OCI-LY7 (cell line): ENCODE measurements around the gene ATP6V0E1. TPM values are rescaled to one million over a fixed set of nuclear protein-coding genes. Genes with fewer than 3 reads are reported as not detected.

Source experiments
- BruUV-seq: library from RNA; stranded (reverse); fragments of 400-500 nt; replicated peaks from 2 replicates; lab custom pipeline; 2021; lab: Mats Ljungman, UMichigan
- CTCF ChIA-PET: fragments of 300-600 bp; sonication (Branson Sonifier 250); formaldehyde crosslinking; loops from one replicate; lab custom pipeline; 2022; ENCODE audit warnings: antibody characterized with exemption; ENCODE audit not compliant: unreplicated experiment; lab: Charles Lee
- POLR2A ChIA-PET: fragments of 300-600 bp; sonication (Branson Sonifier 250); formaldehyde crosslinking; loops from one replicate; lab custom pipeline; 2022; ENCODE audit warnings: antibody characterized with exemption; lab: Charles Lee
- DNase-seq: peaks from one replicate; pipeline ENCODE4 v3.0.0-alpha.2; 2015; ENCODE audit warnings: low spot score
- H2AFZ ChIP-seq: fragments of 200-600 bp; sonication (generic), shearing (Covaris generic); 2 replicates; pipeline ENCODE4 v1.6.1; 2014; ENCODE audit warnings: mild to moderate bottlenecking, antibody characterized with exemption, low read length, moderate library complexity
- H3K27ac ChIP-seq: fragments of 200-600 bp; sonication (generic); 2 replicates; pipeline ENCODE4 v1.5.1; 2014; ENCODE audit warnings: mixed run types, low read depth, mild to moderate bottlenecking, moderate library complexity, low read length, inconsistent platforms; ENCODE audit not compliant: poor library complexity, severe bottlenecking
- H3K36me3 ChIP-seq: fragments of 200-600 bp; sonication (generic); 2 replicates; pipeline ENCODE4 v1.6.1; 2014; ENCODE audit warnings: mild to moderate bottlenecking, antibody characterized with exemption, low read length, moderate library complexity, mixed read lengths; ENCODE audit not compliant: insufficient read depth
- H3K4me1 ChIP-seq: fragments of 200-600 bp; sonication (generic); 2 replicates; pipeline ENCODE4 v1.5.1; 2014; ENCODE audit warnings: mild to moderate bottlenecking, low read length; ENCODE audit not compliant: insufficient read depth, poor library complexity, severe bottlenecking
- H3K4me2 ChIP-seq: fragments of 200-600 bp; sonication (generic); 2 replicates; pipeline ENCODE4 v1.6.1; 2014; ENCODE audit warnings: mild to moderate bottlenecking, low read length
- H3K4me3 ChIP-seq: fragments of 200-600 bp; sonication (generic); 2 replicates; pipeline ENCODE4 v1.5.1; 2014; ENCODE audit warnings: mild to moderate bottlenecking, low read depth, low read length; ENCODE audit not compliant: poor library complexity, severe bottlenecking
- H3K79me2 ChIP-seq: fragments of 200-600 bp; sonication (generic); 2 replicates; pipeline ENCODE4 v1.6.1; 2016; ENCODE audit warnings: low read depth, mild to moderate bottlenecking, low read length, moderate library complexity, mixed read lengths; ENCODE audit not compliant: insufficient read depth
- H3K9me2 ChIP-seq: fragments of 200-600 bp; sonication (generic); 2 replicates; pipeline ENCODE4 v1.6.1; 2016; ENCODE audit warnings: mild to moderate bottlenecking, low read length, mixed read lengths; ENCODE audit not compliant: insufficient read depth
- H3K9me3 ChIP-seq: fragments of 200-600 bp; sonication (generic); 2 replicates; pipeline ENCODE4 v1.6.1; 2014; ENCODE audit warnings: mild to moderate bottlenecking, mixed run types, low read length, mixed read lengths
- H4K20me1 ChIP-seq: fragments of 200-600 bp; sonication (generic); 2 replicates; pipeline ENCODE4 v1.6.1; 2014; ENCODE audit warnings: mild to moderate bottlenecking, antibody characterized with exemption, low read length, moderate library complexity, mixed read lengths; ENCODE audit not compliant: insufficient read depth
- CTCF ChIP-seq: fragments of 200-600 bp; sonication (generic); conservative IDR thresholded peaks from 2 replicates; pipeline ENCODE4 v1.5.1; 2014; ENCODE audit warnings: mild to moderate bottlenecking, antibody characterized with exemption, low read length, moderate library complexity, mixed read lengths
- EZH2phosphoT487 ChIP-seq: fragments of 200-600 bp; sonication (generic); IDR thresholded peaks from 2 replicates; pipeline ENCODE4 v1.6.1; 2018; ENCODE audit warnings: low read depth, borderline replicate concordance, mild to moderate bottlenecking, mixed run types, antibody characterized with exemption, low read length, moderate library complexity, mixed read lengths
- intact Hi-C: fragments of 100-400 bp; cut with micrococcal nuclease; formaldehyde crosslinking; loops from one replicate; pipeline ENCODE4 v1.10.0; 2022; ENCODE audit not compliant: unreplicated experiment
- total RNA-seq, 2 experiments: library from RNA; depleted of rRNA in 1 of 2; stranded (reverse); fragments of >200 nt in 1 of 2; shearing (Covaris generic) in 1 of 2; gene quantifications; 2 replicates each; pipeline ENCODE4 v1.2.3, GENCODE V29; 2014 to 2022

The ATP6V0E1 gene
- total RNA-seq, 2 experiments from 2014 or later = 39.9 to 59.4 TPM

GRCh38 chr5:172990776-172991175 lies 7.2 kb downstream of the ATP6V0E1 start:
- H4K20me1 ChIP-seq = 0 out of 2 replicates have a peak, but pooled peaks cover 13% of the 10 kb centered on the region
- H3K4me1 ChIP-seq = peaks cover 3% of the 10 kb centered on the region
- H3K9me2 ChIP-seq = no peaks in the 10 kb centered on the region
- ChIA-PET POLR2A (no interaction called here), CTCF (interaction anchor here (0.6 kb wide), 1 partner anchor 52 kb away, joined by 3 read pairs; no protein-coding TSS in a partner anchor)
- TF ChIP-seq CTCF = no peak
- no peak for TF ChIP-seq EZH2phosphoT487
- H3K27ac ChIP-seq = no peak overlapping the region
- H3K79me2 ChIP-seq = peaks cover 86% of the 10 kb centered on the region
- H3K4me3 ChIP-seq = no peak overlapping the region
- peaks cover 90% of the 10 kb centered on the region for H3K36me3 ChIP-seq
- H2AFZ ChIP-seq = no peak overlapping the region
- no peak for DNase-seq
- no peak overlapping the region for H3K4me2 ChIP-seq
- H3K9me3 ChIP-seq = no peaks in the 10 kb centered on the region
- intact Hi-C loops = no loop called here
- no TSS peak for BruUV-seq

DNA sequence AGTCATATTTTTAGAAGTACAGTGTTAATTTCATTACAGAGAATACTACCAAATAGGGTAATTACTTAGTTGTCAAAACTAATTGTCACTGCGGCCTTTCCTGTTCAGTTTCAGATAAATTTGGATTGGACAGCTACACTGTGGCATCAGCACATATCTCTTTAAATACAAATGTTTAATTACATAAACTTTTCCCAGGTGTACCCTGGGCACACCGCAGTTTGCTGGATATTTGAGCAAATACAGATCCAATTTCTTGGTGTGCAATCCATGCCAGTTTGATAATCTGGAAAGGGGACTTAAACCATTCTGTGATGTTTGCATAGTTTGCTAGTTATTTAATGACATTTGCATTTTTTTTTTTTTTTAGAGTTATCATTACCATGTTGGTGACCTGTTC lies 10.8 kb downstream of the ATP6V0E1 start:
- Histone ChIP-seq H3K4me2 (no peak overlapping the region), H3K4me3 (no peak overlapping the region), H3K9me2 (no peaks in the 10 kb centered on the region), H2AFZ (no peak overlapping the region), H3K27ac (no peak overlapping the region), H4K20me1 (peaks cover 8% of the 10 kb centered on the region; the same call in 1 of the 2 replicates), H3K36me3 (peaks cover 89% of the 10 kb centered on the region), H3K9me3 (no peaks in the 10 kb centered on the region), H3K4me1 (no peaks in the 10 kb centered on the region), H3K79me2 (peaks cover 59% of the 10 kb centered on the region)
- BruUV-seq = no TSS peak
- intact Hi-C loops = no loop called here
- DNase-seq = no peak
- TF ChIP-seq CTCF (no peak), EZH2phosphoT487 (no peak)
- ChIA-PET POLR2A (interaction anchor here (0.5 to 2.1 kb wide), 6 partner anchors 8 to 126 kb away, joined by 3 to 8 read pairs (median 6); partner anchors contain the start of gene ATP6V0E1), CTCF (interaction anchor here (0.7 kb wide), 1 partner anchor 287 kb away, joined by 7 read pairs; no protein-coding TSS in a partner anchor)

DNA sequence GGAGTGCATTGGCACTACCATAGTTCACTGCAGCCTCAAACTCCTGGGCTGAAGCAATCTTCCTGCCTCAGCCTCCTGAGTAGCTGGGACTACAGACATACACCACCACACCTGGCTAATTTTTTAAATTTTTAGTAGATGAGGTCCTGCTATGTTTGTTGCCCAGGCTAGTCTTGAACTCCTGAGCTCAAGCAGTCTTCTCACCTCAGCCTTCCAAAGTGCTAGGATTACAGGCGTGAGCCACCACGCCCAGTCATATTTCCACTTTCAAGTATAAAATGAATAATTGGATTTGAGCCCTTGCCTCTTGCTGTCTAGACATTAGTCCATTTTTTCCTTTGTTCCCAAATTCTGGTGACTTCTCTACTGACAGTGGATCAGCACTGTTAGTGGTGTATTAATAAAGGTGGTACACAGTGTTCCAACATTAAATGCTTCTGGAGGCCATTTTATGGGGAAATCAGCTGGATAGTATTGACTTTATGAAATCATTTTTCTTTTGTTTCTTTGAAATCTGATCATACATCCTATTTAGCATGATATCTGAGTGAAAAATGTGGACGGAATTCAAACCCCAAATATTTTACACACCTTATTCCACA lies 15.9 kb downstream of the ATP6V0E1 start:
- CTCF ChIA-PET = no interaction called here
- peaks cover 5% of the 10 kb centered on the region for H3K4me1 ChIP-seq

More for the DNA sequence above, 15.9 kb downstream of the ATP6V0E1 start:
- TF ChIP-seq CTCF (no peak), EZH2phosphoT487 (no peak)
- Histone ChIP-seq H3K4me2 (no peak overlapping the region), H3K4me3 (no peak overlapping the region), H2AFZ (no peak overlapping the region), H3K79me2 (peaks cover 67% of the 10 kb centered on the region), H4K20me1 (peaks cover 7% of the 10 kb centered on the region; the same call in 1 of the 2 replicates), H3K27ac (no peak overlapping the region), H3K9me3 (no peaks in the 10 kb centered on the region), H3K9me2 (no peaks in the 10 kb centered on the region), H3K36me3 (peaks cover 82% of the 10 kb centered on the region)
- intact Hi-C loops = no loop called here
- no peak for DNase-seq
- no TSS peak for BruUV-seq
- POLR2A ChIA-PET = interaction anchor here (0.7 to 1.2 kb wide), 4 partner anchors 13 to 58 kb away, joined by 3 to 4 read pairs (median 4); partner anchors contain the start of gene ATP6V0E1
